GM19023 (cell line): Measurements from ENCODE around the gene PIK3CG.
"Not testable (repeated sequence)": the region's sequence is repeated elsewhere in the genome, so short reads cannot be mapped to it uniquely, and the experiment has no call there.

Experiments used
- ATAC-seq: cut with Tn5 transposase; IDR thresholded peaks from one replicate; pipeline ENCODE4 v1.9.1; 2021; ENCODE audit warnings: mild to moderate bottlenecking, moderate library complexity; ENCODE audit not compliant: unreplicated experiment

The PIK3CG gene

DNA sequence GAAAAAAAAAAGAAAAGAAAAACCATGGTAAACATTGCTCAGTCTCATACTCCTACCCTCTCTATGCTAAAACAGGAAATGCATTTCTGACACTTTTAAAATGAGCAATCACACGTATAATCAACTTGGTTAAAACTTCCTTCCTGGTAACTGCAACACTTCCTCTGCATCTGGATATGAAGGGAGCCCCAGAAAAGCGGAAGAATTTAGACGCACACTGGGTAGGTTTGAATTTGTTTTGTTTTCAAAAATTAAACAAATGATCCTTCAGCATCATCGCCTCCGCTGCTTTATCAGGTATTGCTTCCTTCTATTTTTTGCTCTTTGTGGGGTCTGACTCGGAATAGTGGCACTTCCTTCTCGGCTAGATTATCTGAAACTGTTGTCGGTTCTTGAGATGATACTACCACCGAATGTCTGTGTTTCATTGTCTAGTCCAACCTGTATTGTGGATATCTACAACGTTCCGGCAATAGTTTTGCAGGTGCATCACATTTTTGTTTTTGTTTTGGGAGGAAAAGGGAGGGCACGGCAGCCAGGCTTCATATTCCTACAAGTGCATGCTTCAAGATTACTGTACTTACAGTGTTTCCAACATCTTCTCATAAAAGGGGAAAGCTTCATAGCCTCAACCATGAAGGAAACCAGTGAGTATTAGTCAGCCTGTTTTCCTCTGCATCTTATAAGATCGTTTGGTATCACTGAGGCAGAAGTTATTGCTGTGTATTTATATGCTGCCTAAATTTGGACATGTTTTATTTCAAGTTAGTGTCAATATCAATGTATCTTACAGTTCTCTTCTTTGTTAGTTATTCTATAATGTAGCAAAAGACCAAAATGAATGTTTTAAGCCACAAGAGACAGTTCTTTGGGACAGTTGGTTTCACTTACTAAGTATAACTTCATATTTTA is at the start of gene PIK3CG:
TSS of gene PIK3CG (plus strand) at position 153 of the 912 bp plus-strand sequence. CDS start 2,280 bp downstream, outside the sequence.
- ATAC-seq: peak; percentile 75

DNA sequence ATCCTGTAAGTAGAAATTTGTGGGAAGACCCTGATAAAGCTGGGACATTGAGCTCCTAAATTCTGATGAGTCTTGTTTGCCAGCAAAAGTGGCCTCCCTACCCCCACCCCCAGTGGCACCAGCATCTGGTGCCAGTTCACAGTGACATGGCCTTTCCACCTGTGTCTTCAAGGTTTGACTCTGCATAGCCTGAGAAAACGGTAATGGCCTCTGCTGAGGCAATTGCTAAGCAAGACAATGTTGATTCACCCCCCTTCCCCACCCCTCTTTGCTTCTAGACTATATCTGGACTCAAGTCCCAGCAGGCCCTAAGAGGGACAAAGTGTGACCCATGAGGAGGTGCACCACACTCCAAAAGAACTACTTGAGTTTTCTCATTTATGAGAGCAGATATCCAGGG is 48.0 kb upstream of the PIK3CG start:
- no peak for ATAC-seq

DNA sequence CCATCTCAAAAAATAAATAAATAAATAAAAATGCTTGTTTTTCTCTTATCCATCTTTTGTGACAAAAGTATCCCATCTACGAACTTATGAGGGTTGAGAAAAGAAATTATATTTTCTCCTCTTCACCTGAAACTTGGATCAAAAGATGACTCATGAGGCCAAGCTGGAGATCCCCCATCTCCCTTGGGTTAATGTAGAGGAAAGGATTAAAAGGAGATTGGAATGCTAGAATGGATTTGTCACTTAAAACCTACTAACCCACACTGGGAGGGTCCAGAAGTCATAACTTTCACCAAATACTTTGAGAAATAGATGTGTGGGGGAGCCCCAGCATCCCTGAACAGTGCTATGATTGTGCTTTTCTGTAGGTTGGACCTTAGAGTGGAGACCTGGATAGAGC is 46.3 kb upstream of the PIK3CG start:
- no peak for ATAC-seq

DNA sequence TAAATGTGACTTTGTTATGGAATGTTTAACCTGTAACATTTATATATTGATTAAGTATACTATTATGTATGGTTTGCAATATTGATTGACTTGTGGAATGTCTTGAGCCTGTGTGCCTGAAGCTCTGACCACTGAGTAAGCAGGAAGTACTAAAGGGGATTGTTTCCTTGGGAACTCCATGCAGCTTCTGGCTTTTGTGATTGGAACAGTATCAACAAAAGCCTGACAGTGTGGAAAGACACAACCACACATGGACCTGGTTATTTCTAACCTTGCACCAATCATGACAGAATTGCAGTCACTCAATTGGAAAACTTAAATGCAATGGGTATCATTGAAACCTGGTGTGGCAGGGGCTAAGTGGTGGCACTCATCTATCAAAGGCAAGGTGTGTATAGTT is 45.5 kb upstream of the PIK3CG start:
- no peak for ATAC-seq

DNA sequence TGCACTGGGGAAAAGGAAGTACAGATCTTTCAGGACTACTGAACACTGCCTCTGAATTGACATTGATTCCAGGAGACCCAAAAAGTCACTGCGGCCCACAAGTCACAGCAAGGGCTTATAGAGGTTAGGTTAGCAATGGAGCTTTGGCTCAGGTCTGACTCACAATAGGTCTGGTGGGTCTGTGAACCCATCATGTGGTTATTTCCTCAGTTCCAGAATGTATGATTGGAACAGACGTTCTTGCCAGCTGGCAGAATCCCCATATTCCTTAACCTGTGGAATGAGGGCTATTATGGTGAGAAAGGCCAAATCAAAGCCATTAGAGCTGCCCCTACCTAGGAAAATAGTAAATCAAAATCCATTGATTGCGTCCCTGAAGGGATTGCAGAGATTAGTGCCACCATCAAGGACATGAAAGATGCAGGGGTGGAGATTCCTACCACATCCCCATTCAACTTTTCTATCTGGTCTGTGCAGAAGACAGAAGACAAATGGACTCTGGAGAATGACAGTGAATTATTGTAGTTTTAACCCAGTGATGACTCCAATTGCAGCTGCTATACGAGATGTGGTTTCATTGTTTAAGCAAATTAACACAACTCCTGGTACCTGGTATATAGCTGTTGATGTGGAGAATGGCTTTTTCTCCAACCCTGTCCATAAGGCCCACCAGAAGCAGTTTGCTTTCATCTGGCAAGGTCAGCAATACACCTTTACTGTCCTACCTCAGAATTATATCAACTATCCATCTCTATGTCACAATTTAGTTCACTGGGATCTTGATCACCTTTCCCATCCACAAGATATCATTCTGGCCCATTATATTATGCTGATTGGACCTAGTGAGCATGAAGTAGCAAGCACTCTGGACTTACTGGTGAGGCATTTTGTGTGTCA is 44.5 kb upstream of the PIK3CG start:
- ATAC-seq: no peak

DNA sequence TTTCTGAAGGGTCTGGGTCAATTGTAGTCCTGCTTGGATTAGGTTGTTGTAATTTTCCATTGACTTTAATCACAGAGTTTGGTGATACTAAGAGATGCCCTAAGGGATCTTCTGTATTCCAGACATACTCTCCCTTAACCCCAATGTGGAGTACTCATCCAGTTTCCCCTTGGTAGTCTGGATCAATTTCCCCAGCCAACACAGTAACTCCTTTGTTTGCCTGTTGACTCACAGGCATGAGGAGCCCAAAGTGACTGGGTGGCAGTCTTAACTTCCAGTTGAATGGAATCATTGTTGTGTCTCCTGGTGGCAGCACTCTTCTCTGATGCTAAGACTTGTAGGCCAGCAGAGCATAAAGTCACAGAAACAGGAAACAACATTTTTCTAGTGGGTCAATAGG is 41.5 kb upstream of the PIK3CG start:
- no peak for ATAC-seq

DNA sequence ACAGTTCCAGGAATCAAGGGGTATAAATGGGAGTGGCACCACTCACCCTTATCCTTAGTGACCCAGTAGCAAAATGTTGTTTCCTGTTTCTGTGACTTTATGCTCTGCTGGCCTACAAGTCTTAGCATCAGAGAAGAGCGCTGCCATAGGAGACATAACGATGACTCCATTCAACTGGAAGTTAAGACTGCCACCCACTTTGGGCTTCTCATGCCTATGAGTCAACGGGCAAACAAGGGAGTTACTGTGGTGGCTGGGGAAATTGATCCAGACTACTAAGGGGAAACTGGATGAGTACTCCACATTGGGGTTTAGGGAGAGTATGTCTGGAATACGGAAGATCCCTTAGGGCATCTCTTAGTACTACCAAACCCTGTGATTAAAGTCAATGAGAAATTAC is 40.6 kb upstream of the PIK3CG start:
- ATAC-seq: no peak

DNA sequence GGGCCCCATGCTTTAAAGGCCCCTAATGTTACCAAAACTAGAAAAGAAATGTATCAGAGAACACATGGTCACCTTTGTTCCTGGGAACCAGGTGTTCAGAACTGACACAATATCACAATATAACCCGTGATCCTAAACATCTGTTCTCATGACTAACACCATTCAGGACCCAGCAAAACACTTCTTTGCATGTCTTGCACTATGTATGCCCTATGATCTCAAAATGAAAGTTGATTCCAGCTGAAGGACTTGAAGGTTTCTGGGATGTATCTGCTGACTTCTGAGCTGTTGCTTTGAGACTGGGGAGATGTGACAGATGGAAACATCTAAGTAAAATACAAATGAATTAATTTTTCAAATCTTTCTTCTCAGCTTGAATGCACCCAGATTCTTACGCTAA is 37.5 kb upstream of the PIK3CG start:
- no peak for ATAC-seq

DNA sequence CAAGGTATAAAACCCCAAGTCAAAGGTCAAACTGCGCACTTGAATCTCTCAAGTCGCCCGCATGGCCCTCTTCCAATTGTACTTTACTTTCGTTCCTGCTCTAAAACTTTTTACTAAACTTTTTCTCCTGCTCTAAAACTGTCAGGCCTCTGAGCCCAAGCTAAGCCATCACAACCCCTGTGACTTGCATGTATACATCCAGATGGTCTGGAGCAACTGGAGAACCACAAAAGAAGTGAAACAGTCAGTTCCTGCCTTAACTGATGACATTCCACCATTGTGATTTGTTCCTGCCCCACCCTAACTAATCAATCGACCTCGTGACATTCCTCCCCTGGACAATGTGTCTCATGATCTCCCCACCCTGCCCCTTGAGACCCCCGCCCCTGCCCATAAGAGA is 35.6 kb upstream of the PIK3CG start:
- ATAC-seq: no peak

DNA sequence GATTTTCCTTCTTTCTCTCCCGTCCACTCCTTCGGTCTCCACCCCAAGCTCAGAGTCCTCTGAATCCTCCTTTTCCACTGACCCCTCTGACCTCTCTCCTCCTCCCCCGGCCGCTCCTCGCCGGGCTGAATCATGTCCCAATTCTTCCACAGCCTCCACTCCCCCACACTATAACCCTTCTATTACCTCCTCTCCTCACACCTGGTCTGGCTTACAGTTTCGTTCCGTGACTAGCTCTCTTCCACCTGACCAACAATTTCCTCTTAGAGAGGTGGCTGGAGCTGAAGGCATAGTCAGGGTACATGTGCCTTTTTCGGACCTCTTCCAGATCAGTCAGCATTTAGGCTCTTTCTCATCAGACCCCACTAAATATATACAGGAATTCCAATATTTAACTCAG is 34.2 kb upstream of the PIK3CG start:
- not testable (repeated sequence) for ATAC-seq

DNA sequence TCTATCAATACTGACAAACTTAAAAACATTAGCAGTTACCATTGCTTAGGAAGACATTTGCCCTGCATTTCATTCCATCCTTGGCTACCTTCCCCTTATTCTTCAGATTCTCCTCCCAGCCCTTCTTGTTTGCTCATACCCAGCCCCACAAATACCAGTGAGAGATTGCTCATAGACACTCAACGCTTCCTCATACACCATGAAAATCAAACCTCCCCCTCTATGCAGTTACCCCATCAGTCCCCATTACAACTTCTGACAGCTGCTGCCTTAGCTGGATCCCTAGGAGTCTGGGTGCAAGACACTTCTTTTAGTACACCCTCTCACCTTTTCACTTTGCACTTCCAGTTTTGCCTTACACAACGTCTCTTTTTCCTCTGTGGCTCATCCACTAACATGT is 28.3 kb upstream of the PIK3CG start:
- no peak for ATAC-seq

DNA sequence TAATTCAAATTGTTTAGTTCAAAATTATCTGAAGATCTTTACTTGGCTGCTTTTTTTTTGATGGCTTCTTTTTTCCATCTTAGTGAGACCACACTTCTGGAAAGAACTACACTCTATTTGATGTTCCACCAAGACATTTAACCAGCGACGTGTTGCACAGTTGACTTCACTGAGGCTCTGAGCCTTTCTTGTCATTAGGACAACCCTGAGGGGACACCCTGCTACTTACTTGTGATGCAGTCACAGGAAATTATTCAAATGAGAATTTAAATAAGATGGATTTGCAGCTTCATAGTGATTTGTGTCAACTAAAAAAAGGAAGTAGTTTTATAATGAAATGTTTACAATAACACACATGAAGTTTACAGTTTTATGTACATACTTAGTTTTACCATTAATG is 25.6 kb upstream of the PIK3CG start:
- no peak for ATAC-seq

DNA sequence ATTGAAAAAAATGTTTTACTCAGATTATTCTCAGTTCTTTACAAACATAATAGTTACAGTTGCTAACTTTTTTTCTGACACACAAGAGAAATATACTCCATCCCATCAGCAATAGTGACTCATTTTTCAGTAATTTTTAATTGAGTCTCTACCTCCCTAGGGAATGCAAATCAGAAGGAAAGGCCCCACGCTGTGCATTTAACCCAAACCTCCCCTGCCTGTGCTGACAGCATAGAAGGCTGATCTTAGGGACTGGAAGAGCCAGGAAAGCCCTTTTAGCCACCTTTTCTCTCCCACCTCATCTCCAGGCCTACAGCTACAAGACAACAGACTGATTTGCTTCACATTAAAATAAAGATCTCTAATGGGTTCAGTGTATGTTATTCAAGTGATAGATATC is 24.7 kb upstream of the PIK3CG start:
- no peak for ATAC-seq

DNA sequence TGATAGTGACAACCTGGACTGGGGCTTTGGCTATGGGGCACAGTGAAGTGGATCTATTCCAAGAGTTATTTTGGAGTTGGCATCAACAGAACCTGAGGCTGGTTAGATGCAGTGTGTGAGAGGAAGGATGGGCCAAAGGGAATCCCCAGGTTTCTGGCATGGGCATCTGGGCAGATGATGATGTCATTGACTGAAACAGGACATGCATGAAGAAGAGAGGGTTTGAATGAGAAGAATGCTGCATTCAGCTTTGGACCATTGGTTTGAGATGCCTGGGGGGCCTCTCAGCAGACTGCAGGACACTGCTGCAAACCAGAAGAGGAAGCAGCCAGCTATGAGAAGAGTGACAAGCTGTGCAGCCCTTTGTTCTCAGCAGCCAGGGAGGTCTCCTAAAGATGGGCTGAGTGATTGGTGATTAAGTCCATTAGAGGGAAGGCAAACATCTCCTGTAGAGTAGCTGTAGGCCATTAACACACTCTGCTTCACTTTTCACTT is 23.1 kb upstream of the PIK3CG start:
- no peak for ATAC-seq

DNA sequence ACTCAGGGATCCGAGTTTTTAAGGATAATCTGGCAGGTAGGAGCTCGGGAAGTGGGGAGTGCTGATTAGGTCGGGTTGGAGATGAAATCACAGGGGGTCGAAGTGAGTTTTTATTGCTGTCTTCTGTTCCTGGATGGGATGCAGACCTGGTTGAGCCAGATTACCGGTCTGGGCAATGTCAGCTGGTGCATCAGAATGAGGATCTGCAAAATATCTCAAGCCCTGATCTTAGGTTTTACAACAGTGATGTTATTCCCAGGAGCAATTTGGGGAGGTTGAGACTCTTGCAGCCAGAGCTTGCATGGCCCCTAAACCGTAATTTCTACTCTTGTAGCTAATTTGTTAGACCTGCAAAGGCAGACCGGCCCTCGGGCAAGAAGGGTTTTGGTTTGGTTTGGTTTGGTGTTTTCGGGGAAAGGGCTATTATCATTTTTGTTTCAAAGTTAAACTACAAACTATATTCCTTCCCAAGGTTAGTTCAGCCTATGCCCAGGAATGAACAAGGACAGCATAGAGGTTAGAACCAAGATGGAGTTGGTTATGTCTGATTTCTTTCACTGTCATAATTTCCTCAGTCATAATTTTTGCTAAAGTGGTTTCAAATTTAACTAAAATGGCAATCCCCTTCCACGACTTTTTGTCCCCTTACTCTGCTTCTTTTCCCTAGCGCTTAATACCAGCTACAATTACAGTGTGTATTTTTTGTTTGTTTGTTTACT is 20.6 kb upstream of the PIK3CG start:
- ATAC-seq: no peak

DNA sequence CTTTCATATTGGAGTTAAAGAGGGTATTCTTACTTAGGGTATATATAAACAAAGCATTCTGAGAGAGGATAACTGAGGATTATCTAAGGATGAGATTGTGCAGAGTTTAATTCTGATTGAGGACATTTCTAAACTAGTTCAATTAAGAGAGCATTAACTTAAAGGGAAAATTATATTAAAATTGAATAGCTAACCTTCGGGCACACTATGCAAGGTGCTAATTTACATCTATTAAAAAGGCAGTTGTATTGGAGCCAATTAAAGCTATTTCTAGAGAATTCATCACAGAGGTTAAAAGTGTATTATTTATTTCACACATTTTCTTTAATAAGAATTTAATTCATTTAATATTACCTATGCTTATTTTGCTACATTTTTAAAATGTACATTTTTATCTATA is 17.0 kb upstream of the PIK3CG start:
- no peak for ATAC-seq

DNA sequence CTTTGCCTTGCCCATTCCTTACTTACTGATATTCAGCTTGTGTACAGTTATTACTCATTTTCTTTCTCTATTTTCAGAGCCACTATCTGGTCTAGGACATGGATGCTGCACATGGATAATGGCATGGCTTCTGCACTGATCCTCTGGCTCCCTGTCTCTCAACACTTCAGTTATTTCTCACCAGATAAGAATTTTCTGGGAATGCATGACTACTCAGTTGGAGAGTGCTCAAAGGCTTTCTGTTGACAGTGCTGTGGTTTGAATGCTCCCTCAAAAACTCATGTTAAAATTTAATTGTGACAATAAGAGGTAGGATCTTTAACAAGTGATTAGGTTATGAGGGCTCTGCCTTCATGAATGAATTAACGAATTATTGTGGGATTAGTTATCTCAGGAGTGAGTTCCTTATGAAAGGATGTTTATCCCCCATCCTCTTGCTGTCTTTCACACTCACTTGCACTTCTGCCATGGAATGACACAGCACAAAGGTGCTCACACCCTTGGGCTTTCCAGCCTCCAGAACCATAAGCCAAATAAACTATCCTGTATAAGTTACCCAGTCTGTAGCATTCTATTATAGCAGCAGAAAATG is 16.1 kb upstream of the PIK3CG start:
- ATAC-seq: no peak

DNA sequence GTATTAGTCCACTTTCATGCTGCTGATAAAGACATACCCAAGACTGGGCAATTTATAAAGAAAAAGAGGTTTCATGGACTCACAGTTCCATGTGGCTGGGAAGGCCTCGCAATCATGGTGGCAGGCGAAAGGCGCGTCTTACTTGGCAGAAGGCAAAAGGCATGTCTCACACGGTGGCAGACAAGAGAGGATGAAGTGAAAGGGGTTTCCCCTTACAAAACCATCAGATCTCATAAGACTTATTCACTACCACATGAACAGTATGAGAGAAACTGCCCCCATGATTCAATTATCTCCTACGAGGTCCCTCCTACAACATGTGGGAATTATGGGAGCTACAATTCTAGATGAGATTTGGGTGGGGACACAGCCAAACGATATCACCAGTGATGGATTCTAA is 13.4 kb upstream of the PIK3CG start:
- not testable (repeated sequence) for ATAC-seq

DNA sequence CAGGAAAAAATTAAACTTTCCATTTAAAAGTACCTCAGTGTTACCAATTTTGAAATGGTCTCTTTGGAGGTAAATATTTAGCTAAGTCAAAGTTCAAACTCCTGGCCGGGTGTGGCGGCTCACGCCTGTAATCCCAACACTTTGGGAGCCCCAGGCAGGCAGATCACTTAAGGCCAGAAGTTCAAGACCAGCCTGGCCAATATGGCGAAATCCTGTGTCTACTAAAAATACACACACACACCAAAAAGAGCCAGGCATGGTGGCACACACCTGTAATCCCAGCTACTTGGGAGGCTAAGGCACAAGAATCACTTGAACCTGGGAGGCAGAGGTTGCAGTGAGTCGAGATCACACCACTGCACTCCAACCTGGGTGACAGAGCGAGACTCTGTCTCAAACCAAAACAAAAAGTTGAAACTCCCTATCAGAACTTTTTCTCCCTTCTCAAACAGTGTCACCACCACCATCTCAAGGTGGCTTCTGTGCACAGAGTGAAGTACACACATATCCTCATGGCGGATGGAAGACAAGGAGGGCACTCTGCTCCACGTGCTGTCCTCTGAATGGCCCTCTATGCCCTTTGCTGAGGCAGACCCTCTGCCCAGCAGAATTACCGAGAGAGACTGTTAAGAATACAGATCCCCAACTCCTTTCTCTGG is 11.7 kb upstream of the PIK3CG start:
- no peak for ATAC-seq

DNA sequence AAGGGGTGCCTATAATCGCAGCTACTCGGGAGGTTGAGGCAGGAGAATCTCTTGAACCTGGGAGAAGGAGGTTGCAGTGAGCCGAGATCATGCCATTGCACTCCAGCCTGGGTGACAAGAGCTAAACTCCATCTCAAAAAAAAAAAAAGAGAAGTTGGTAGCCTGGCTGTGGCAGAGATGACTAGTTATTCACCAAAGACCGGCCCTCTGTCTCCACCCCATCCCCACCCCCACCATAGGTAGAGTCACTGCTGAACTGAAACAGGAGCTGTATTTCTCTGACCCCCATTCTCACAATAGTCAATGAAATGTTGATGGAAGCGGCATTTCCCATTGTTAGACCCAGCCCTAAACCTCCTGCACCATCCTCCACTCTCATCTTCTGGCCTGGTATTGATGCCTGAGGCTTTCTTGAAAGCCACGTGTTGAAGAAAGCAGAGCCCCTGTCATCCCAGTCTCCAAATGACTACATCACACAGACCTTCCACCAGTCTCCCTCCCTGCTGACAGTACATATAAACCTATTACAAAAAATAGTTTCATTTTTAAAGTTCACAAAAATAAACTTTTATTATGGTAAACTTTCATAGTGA is 9.4 kb upstream of the PIK3CG start:
- ATAC-seq: no peak
